Astrocyte of the spinal cord (primary cell): ENCODE results near the gene NSMCE1.

Experiments
- DNase-seq: peaks from one replicate; pipeline ENCODE4 v3.0.0; 2011; ENCODE audit warnings: low read depth, low spot score
- H3K4me3 ChIP-seq: 2 replicates; pipeline ENCODE4 v1.5.1; 2011; ENCODE audit warnings: low read depth, mild to moderate bottlenecking, low read length, moderate library complexity
- CTCF ChIP-seq: IDR thresholded peaks from 2 replicates; pipeline ENCODE4 v1.5.1; 2012; ENCODE audit warnings: low read depth, mild to moderate bottlenecking, low read length, inconsistent platforms
- in situ Hi-C: cut with HindIII; loops from 2 replicates; pipeline ENCODE4 v1.10.0; 2017; ENCODE audit warnings: low sequenced_read_pairs

The NSMCE1 gene

GRCh38 chr16:27303256-27304100 lies 34.9 kb upstream of the NSMCE1 start:
- in situ Hi-C loops, result no loop called here
- TF ChIP-seq CTCF, result no peak
- no peak overlapping the region for H3K4me3 ChIP-seq
- no peak for DNase-seq

GRCh38 chr16:27302126-27302525 lies 33.6 kb upstream of the NSMCE1 start:
- no peak overlapping the region for H3K4me3 ChIP-seq
- in situ Hi-C loops, result no loop called here
- TF ChIP-seq CTCF, result no peak
- no peak for DNase-seq

- in situ Hi-C loops, result no loop called here
- no peak for DNase-seq
- H3K4me3 ChIP-seq, result no peak overlapping the region
- no peak for TF ChIP-seq CTCF
These were observed 32.8 kb upstream of the NSMCE1 start for GRCh38 chr16:27301236-27301861.

GRCh38 chr16:27298132-27298531 lies 29.6 kb upstream of the NSMCE1 start:
- in situ Hi-C loops, result no loop called here
- no peak overlapping the region for H3K4me3 ChIP-seq
- no peak for TF ChIP-seq CTCF
- no peak for DNase-seq

GRCh38 chr16:27293343-27293742 lies 24.8 kb upstream of the NSMCE1 start:
- in situ Hi-C loops, result no loop called here
- H3K4me3 ChIP-seq, result no peak overlapping the region
- TF ChIP-seq CTCF, result no peak

GRCh38 chr16:27291722-27292240 lies 23.2 kb upstream of the NSMCE1 start:
- H3K4me3 ChIP-seq, result no peak overlapping the region
- no peak for TF ChIP-seq CTCF
- no peak for DNase-seq
- in situ Hi-C loops, result no loop called here

More at GRCh38 chr16:27293343-27293742, 24.8 kb upstream of the NSMCE1 start:
- no peak for DNase-seq
